Measurements from ENCODE around the gene SCFD1.

The SCFD1 gene

DNA sequence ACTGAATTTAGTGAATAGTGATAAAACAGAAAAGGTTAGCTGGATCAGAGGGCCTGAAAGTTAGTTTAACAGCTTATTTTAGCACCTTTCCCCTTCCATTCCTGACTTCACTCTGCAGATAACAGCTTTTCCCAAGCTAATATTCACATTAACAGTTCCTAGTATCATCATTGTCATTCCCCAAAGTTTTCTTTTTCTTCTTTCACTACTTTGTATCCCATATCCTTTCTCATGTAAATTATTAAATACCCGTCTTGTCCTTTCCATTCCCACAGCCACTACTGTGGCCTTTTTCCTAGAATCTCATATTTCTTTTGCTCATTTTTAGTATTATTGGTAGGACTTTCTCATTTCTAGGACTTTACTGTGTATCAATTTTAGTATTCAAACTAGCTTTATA is 70.5 kb downstream of the SCFD1 start:
- TF ChIP-seq, protein P1, sequence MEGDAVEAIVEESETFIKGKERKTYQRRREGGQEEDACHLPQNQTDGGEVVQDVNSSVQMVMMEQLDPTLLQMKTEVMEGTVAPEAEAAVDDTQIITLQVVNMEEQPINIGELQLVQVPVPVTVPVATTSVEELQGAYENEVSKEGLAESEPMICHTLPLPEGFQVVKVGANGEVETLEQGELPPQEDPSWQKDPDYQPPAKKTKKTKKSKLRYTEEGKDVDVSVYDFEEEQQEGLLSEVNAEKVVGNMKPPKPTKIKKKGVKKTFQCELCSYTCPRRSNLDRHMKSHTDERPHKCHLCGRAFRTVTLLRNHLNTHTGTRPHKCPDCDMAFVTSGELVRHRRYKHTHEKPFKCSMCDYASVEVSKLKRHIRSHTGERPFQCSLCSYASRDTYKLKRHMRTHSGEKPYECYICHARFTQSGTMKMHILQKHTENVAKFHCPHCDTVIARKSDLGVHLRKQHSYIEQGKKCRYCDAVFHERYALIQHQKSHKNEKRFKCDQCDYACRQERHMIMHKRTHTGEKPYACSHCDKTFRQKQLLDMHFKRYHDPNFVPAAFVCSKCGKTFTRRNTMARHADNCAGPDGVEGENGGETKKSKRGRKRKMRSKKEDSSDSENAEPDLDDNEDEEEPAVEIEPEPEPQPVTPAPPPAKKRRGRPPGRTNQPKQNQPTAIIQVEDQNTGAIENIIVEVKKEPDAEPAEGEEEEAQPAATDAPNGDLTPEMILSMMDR (IDR thresholded peaks at IDR 0.05; ENCODE audit: low read depth, low read length): no peak

DNA sequence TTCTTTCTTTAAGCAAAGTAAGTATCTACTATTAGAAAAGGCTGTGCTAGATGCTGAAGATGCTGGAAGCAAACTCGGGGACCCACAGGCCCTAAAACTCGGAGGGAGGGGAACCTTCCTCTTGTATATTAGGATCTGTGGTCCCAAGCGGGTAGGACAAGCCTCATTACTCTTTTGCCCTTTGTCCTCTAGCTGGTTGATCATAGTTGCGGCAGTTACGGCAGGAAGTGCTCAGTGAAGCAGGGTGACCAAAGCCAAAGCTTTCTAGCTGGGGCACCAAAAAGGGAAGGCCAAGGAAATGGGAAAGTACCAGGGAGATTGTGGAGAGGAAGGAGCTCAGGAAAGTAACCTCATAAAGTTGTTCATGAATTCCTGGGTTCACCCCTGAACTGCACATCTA is 76.3 kb downstream of the SCFD1 start:
- TF ChIP-seq, protein P1 (IDR thresholded peaks at IDR 0.05; ENCODE audit: low read depth, low read length): no peak
- no peak overlapping the region for H3K4me3 ChIP-seq (ENCODE audit: low read depth, low read length)

More for the DNA sequence above, 70.5 kb downstream of the SCFD1 start:
- H3K4me3 ChIP-seq (ENCODE audit: low read depth, low read length): no peak overlapping the region

DNA sequence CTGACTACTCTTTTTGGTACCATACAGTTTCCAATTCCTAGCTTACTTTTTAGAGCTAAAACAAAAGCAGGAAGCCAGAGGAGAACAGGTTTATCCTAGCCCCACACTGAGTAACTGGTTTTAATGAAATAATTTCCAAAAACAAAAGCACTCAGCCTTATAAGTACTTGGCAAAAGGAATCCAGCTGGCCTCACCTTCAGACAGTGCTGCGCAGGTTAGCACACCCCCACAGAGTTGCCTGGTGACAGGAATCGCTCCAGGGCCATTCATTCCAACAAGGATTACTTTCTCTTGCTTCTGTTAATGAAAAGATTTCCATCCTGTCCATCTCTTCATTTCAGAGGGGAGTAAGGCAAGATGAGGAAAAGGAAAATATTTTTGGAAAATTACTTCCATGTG is 84.6 kb downstream of the SCFD1 start:
- no peak overlapping the region for H3K4me3 ChIP-seq (ENCODE audit: low read depth, low read length)
- TF ChIP-seq, protein P1 (IDR thresholded peaks at IDR 0.05; ENCODE audit: low read depth, low read length): no peak

DNA sequence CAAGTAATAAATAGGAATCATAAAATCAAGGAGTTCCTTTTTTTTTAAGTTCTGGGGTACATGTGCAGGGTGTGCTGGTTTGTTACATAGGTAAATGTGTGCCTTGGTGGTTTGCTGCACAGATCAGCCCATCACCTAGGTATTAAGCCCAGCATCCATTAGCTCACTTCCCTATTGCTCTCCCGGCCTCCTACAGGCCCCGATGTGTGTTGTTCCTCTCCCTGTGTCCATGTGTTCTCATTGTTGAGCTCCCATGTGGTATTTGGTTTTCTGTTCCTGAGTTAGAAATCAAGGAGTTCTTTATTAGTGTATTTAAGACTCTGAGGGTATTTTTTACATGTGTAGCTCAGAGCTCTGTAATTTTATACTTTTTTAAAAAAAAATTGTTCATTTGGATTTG is 86.0 kb downstream of the SCFD1 start:
- no peak overlapping the region for H3K4me3 ChIP-seq (ENCODE audit: low read depth, low read length)
- TF ChIP-seq, protein P1 (IDR thresholded peaks at IDR 0.05; ENCODE audit: low read depth, low read length): no peak

DNA sequence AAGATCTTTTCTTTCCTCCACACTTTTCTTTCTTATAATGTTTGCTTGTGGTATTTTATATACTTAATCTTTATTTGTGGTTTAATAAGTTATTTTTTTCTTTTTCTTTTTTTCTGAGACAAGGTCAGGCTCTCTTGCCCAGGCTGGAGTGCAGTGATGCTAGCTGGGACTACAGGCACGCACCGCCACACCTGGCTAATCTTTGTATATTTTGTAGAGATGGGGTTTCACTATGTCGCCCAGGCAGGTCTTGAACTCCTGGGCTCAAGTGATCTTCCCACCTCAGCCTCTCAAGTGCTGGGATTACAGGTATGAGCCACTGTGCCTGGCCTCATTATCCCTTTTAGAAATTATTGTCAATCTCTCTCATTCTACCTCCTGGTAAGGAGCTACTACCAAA is 87.1 kb downstream of the SCFD1 start:
- TF ChIP-seq, protein P1 (IDR thresholded peaks at IDR 0.05; ENCODE audit: low read depth, low read length): no peak

DNA sequence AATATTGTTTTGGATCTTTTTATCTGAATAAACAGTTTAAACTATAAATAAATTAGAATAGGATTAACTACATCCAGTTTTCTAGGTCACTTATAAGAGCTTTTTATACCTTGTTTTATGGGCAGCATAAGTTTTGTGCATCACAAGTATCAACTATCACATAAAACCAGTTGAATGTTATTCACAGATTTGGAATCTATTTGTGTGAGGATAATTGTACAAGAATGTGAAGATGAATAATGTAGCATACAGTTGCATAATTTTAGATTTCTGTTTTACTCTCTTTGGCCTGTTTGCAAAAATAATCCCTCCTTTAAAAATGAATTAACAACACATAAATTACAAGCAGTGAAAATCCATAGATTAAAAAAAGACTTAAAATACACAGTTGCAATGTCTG is 88.8 kb downstream of the SCFD1 start:
- TF ChIP-seq, protein P1 (IDR thresholded peaks at IDR 0.05; ENCODE audit: low read depth, low read length): no peak
- H3K4me3 ChIP-seq (ENCODE audit: low read depth, low read length): no peak overlapping the region

More for the DNA sequence above, 87.1 kb downstream of the SCFD1 start:
- H3K4me3 ChIP-seq (ENCODE audit: low read depth, low read length): no peak overlapping the region

DNA sequence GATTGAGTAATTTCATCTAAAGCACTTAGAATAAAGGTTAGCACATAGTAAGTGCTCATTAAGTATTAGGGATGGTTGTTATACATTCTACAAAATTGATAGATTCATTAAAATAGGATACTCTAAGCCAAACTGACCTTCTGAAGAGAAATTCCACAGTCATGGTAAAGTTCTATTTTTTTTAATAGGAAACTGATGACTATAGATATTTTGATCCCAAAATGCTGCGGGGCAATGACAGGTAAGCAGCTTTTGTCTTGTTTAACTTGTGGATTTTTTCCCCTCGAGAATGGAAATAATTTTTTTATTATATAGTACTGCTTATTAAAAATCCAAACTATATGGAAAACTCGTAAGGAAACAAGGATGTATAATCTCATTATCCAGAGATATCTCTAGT is 97.0 kb downstream of the SCFD1 start:
- H3K4me3 ChIP-seq (ENCODE audit: low read depth, low read length): no peak overlapping the region
- TF ChIP-seq, protein P1 (IDR thresholded peaks at IDR 0.05; ENCODE audit: low read depth, low read length): no peak
